Stimulated activated naive B cell treated with anti-CD40 and anti-IgM and Interleukin-4, amounts not matched to agents 10 μg/mL and 1 μg/mL and 100 μg/mL, for 72 hours (primary cell): ENCODE results near the gene ITFG2.
A peak's percentile ranks its signal among the peaks of the same experiment; 100 is the strongest.

Experiments
- ATAC-seq, 2 donors: fragments of 150-1000 bp; cut with Tn5 transposase; replicated peaks; 2 replicates each; pipeline ENCODE4 v1.10.0; 2021; ENCODE audit warnings: moderate library complexity in 1 of 2
- DNase-seq: peaks from one replicate; pipeline ENCODE4 v3.0.0; 2021
- H3K27ac Mint-ChIP-seq: one replicate; pipeline ENCODE4 v1.8.0; 2022; ENCODE audit warnings: mild to moderate bottlenecking, mixed read lengths
- H3K27me3 Mint-ChIP-seq, 2 donors: one replicate each; pipeline ENCODE4 v1.8.0; 2022; ENCODE audit warnings: mixed read lengths in 2 of 2
- H3K36me3 Mint-ChIP-seq, 2 donors: one replicate each; pipeline ENCODE4 v1.8.0; 2022; ENCODE audit warnings: mixed read lengths in 2 of 2, mild to moderate bottlenecking in 1 of 2
- H3K4me1 Mint-ChIP-seq, 2 donors: one replicate each; pipeline ENCODE4 v1.8.0; 2022; ENCODE audit warnings: mixed read lengths in 2 of 2, mild to moderate bottlenecking in 1 of 2
- H3K4me3 Mint-ChIP-seq, 2 donors: one replicate each; pipeline ENCODE4 v1.8.0; 2022; ENCODE audit warnings: mild to moderate bottlenecking in 2 of 2, mixed read lengths in 2 of 2, moderate library complexity in 1 of 2
- H3K9me3 Mint-ChIP-seq, 2 donors: one replicate each; pipeline ENCODE4 v1.8.0; 2022; ENCODE audit warnings: mixed read lengths in 2 of 2, mild to moderate bottlenecking in 1 of 2

The ITFG2 gene

DNA sequence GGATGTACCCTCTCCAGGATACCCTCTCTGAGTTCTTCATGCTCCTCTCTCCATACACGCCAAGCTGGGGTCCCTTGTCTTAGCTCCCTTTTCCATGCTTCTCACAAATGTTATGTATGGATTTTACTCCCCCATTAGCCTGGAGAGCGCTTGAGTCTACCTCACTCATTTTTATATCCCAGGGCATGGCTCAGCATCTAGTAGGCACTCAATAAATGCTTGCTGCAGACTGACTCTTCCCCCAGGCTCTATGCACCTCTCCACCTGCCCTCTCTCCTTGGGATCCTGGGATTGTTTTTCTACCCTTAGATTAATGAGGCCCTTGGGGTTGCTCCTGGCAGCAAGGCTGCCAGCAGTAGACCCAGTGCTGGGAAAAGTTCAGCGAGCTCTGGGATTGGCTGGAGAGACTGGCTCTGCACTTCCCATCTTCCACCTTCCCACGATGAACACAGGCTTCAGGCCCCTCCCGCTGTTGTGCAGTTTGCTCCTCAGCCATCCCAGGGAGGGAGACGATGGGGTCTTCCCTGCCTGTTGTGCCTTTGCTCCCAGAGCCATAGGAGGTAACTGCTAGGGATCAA, 20.2 kb downstream of the ITFG2 start:
- peaks cover 35 to 53% of the 10 kb centered on the region in 2 donors for H3K36me3 Mint-ChIP-seq
- H3K27ac Mint-ChIP-seq: peak overlapping the region; percentile 14
- peaks cover 6 to 11% of the 10 kb centered on the region in 2 donors for H3K4me1 Mint-ChIP-seq
- no peak for DNase-seq
- no peaks in the 10 kb centered on the region for H3K9me3 Mint-ChIP-seq
- no peak overlapping the region for H3K4me3 Mint-ChIP-seq
- ATAC-seq: no peak
- H3K27me3 Mint-ChIP-seq: no peaks in the 10 kb centered on the region

DNA sequence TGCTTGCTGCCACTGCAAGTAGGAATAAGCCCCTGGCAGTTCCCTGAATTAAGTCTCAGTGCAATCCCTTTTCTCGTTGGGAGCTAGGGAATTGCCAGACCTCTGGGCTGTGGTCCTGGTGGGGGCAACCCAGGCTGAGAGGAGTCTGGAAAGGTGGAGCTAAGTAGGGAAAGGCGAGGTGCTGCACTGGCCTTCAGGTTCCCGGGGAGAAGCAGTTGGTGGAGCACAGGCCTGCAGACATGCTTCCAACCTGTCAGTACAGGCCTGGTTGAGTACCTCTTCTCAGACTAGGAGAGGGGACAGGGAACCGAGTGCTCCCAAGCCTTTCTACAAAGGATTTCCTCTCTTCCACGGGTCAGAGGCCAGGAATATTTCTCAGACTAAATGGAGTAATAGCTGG, 20.9 kb downstream of the ITFG2 start:
- ATAC-seq: no peak
- Mint-ChIP-seq H3K4me1 (peaks cover 6 to 11% of the 10 kb centered on the region in 2 donors), H3K4me3 (no peak overlapping the region), H3K27me3 (no peaks in the 10 kb centered on the region), H3K36me3 (peaks cover 37 to 52% of the 10 kb centered on the region in 2 donors), H3K9me3 (no peaks in the 10 kb centered on the region), H3K27ac (no peak overlapping the region)
- no peak for DNase-seq

DNA sequence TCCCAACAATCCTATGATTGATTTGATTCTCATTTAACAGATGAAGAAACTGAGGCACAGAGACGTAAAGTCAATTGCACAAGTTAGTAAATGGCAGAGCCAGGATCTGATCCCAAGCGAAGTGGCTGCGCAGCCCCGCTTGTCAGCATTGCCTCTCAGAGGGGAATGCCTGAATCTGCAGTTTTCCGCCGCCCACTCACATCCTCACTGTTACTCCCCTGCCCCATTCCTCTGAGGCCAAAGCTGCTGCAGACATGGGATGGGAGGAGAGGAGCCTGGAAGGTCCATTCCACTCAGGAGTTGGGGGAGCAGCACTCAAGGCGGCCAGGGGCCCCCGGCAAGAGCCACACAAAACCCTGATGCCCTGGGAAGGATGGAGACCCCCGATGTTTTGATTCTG, 21.3 kb downstream of the ITFG2 start:
- Mint-ChIP-seq H3K4me1 (peaks cover 6 to 11% of the 10 kb centered on the region in 2 donors), H3K27me3 (no peaks in the 10 kb centered on the region), H3K9me3 (no peaks in the 10 kb centered on the region), H3K36me3 (peaks cover 37 to 52% of the 10 kb centered on the region in 2 donors), H3K27ac (peak overlapping the region; percentile 56), H3K4me3 (no peak overlapping the region)
- ATAC-seq (no peak), DNase-seq (no peak)

DNA sequence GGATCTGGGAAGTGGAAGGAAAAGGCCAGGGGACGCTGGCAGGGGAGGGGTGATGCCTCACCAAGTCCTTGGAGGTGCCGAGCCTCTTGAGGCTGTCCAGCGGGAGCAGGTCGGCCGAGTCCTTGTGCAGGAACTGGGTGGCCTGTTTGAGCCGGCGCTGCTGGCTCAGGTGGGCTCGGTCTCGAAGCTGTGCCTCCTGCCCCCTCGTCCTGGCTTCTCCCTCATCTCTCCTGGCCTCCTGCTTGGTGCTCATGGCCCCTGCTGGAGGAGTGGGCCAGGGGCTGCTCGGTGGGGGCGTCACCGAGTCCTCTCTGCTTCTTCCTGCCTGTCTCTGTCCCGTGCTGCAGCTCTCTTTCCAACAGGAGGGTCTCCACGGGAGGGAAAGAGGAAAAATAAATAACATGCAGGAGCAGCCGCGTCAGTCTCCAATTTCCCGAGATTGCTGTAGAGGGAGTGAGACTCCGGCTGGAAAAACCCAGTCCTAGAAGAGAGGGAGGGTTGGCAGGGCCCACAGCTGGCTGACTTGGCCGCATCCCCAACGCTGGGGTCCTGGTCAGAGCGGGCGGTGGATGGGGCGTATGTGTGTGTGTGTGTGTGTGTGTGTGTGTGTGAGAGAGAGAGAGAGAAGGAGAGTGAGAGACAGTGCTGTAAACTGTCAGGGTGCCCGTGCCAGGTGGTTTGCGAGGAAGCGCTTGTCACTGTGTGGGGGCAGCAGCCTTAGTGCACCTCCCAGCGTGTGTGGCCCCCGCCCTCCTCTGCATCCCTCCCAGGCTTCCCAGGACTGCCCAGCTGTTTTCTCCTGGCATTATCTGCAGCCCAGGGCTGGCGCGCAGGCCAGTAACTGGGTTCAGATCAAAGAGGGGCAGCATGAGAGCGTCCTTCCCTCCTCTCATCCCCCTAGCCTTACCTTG, 22.4 kb downstream of the ITFG2 start, which contains the start of gene NRIP2:
NRIP2 (minus strand) TSS at position 455 of the 911 bp plus-strand sequence; CDS start at position 403, 52 bp downstream.
- Mint-ChIP-seq H3K36me3 (peaks cover 37 to 55% of the 10 kb centered on the region in 2 donors), H3K27ac (peak within 1 kb of the TSS; percentile 68), H3K4me1 (peaks cover 6 to 11% of the 10 kb centered on the region in 2 donors), H3K9me3 (no peaks in the 10 kb centered on the region), H3K4me3 (no peak within 1 kb of the TSS), H3K27me3 (no peaks in the 10 kb centered on the region)
- DNase-seq (no peak), ATAC-seq (no peak)

DNA sequence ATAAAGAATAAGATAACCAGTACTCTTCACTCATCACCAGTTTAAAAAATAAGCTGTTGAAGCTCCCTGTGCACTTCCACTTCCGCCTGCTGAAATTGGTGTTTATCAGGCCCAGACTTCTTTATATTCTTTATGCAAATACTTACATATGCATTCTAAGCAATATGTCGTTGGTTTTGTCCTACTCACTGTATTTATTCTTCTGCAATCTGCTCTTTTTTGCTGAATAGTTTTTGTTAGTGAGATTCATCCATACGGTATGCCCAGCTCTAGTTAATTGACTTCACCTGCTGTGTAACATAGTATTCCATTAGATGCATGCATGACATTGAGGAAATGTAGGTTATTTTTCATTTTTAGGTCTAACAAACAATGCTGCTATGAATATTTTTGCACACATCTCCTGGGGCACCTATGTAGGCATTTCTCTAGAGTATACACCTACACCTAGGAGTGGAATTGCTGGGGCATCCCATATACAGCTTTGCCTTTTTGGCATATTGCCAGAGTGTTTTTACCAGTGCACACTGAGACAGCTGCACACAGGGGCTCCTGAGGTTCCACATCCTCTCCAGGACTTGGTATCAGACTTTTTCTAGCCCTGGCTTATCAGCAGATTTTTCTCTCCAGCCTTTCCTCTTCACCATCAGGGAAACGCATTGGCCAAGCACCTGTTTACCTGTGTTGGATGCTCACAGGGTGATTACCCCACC, 23.4 kb downstream of the ITFG2 start:
- peaks cover 41 to 53% of the 10 kb centered on the region in 2 donors for H3K36me3 Mint-ChIP-seq

DNA sequence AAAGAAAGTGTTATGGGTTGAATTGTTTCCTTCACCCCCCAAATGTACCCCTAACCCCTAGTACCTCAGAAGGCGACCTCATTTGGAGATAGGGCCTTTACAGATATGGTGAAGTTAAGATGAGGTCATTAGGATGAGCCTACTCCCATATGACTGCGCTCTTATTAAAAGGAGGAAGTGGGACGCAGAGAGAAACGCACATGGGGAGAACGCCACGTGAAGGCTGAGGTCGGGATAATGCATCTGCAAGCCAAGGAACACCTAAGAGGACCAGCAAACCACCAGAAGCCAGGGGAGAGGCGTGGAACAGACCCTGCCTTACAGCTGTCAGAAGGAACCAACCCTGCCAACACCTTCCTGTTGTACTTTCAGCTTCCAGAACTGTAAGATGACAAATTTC, 24.1 kb downstream of the ITFG2 start:
- H3K27me3 Mint-ChIP-seq: no peaks in the 10 kb centered on the region
- no peak for ATAC-seq
- H3K4me3 Mint-ChIP-seq: no peak overlapping the region
- H3K9me3 Mint-ChIP-seq: no peaks in the 10 kb centered on the region
- no peak overlapping the region for H3K27ac Mint-ChIP-seq
- H3K4me1 Mint-ChIP-seq: peaks cover 6 to 11% of the 10 kb centered on the region in 2 donors
- peaks cover 42 to 54% of the 10 kb centered on the region in 2 donors for H3K36me3 Mint-ChIP-seq
- DNase-seq: no peak

More for the DNA sequence above, 23.4 kb downstream of the ITFG2 start:
- Mint-ChIP-seq H3K4me1 (peaks cover 6 to 11% of the 10 kb centered on the region in 2 donors), H3K9me3 (no peaks in the 10 kb centered on the region), H3K27me3 (no peaks in the 10 kb centered on the region), H3K4me3 (no peak overlapping the region), H3K27ac (peak overlapping the region; percentile 10)
- ATAC-seq (no peak), DNase-seq (no peak)

DNA sequence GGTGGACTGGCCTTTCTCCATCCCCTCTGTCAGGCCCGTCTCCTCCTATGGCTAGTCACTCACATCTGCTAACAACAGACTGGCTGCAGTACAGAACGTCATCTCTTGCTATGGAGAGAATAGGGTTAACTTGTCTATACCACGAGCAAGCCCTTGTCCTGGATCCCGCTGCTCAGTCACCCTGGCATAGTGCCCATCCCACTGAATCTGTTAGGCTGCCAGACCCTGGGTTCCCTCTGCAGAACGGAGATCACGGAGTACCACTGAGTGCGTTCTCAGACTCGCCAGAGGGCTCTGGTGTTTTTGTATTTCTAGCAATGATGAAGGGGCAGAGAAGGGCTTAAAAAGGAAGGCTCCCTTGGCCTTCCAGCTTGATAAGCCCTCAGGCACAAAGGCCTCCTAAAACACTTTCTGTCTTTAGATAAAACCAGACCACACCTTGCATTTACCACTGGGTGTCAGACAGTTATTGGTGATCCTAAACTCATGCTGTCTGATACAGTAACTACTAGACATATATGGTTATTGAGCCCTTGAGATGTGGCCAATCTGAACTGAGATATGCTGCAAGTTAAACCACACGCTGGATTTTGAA, 28.7 kb downstream of the ITFG2 start:
- H3K4me1 Mint-ChIP-seq: no peaks in the 10 kb centered on the region
- no peaks in the 10 kb centered on the region for H3K9me3 Mint-ChIP-seq
- H3K27me3 Mint-ChIP-seq: no peaks in the 10 kb centered on the region
- peaks cover 41 to 45% of the 10 kb centered on the region in 2 donors for H3K36me3 Mint-ChIP-seq
- no peak for ATAC-seq
- H3K4me3 Mint-ChIP-seq: no peak overlapping the region
- H3K27ac Mint-ChIP-seq: peak overlapping the region; percentile 65
- DNase-seq: no peak

DNA sequence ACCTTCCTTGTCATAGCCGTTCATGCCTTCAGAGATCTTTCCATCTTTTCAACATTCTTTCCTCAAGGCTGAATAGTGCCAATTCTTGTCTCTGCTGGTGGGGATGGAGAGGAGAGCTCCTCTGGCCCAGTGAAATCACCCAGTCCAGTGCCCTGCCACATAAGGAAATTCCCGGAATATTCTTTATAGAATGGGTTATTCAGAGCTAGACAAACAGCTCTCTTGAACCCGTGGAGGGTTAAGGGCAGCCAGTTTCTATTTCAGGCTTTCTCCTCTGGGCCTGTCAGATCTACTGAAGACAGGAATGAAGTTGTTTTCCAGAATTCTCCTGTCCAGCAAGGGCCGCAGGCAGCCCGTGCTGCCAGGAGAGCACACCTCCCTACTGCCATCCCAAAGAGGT, 30.5 kb downstream of the ITFG2 start:
- DNase-seq: no peak
- Mint-ChIP-seq H3K27ac (no peak overlapping the region), H3K4me3 (no peak overlapping the region), H3K27me3 (no peaks in the 10 kb centered on the region), H3K4me1 (no peaks in the 10 kb centered on the region), H3K36me3 (peaks cover 35 to 47% of the 10 kb centered on the region in 2 donors), H3K9me3 (no peaks in the 10 kb centered on the region)
- ATAC-seq: no peak

DNA sequence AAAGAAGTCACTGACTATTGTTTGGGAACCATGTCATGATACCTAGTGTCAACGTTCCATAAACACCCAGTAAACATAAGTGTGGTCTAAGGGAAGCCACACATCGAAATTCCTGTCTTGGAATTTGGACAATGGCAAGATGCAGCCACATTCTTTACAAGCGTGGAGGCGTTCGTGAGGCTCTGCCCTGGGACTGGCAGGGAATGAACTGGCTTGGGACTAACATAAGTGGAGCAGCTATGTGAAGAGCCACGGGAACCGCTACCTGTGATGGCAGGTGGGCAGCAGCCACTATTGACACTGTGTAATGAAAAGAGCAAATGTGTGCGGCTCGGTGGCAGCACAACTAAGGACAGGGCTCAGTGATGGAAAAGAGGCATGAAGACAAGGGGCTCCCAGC, 32.3 kb downstream of the ITFG2 start:
- no peak for DNase-seq
- peaks cover 33 to 44% of the 10 kb centered on the region in 2 donors for H3K36me3 Mint-ChIP-seq
- H3K4me3 Mint-ChIP-seq: no peak overlapping the region
- H3K27ac Mint-ChIP-seq: no peak overlapping the region
- H3K9me3 Mint-ChIP-seq: no peaks in the 10 kb centered on the region
- no peak for ATAC-seq
- no peaks in the 10 kb centered on the region for H3K4me1 Mint-ChIP-seq
- H3K27me3 Mint-ChIP-seq: no peaks in the 10 kb centered on the region

DNA sequence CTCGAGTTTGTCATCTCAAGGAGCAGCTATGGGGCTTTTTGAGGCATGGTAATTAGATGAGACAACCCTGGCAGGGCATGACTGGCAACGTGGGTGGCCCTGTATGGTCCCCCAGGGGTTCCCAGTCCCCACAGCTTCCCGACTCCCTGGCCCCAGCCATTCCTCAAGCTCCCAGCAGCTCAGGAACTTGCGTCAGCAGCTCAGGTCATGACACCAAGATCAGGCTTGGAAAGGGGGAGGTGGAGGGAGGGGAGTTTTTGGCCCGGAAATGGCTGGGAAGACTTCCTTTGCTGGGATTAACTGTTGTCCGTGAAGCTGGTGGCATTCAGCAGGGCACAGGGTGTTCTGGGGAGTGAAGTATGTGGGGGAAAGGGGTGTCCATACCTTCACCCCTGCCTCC, 32.8 kb downstream of the ITFG2 start:
- H3K9me3 Mint-ChIP-seq: no peaks in the 10 kb centered on the region
- H3K4me3 Mint-ChIP-seq: no peak overlapping the region
- no peak overlapping the region for H3K27ac Mint-ChIP-seq
- H3K4me1 Mint-ChIP-seq: no peaks in the 10 kb centered on the region
- DNase-seq (no peak), ATAC-seq (no peak)
- no peaks in the 10 kb centered on the region for H3K27me3 Mint-ChIP-seq
- H3K36me3 Mint-ChIP-seq: peaks cover 30 to 41% of the 10 kb centered on the region in 2 donors

DNA sequence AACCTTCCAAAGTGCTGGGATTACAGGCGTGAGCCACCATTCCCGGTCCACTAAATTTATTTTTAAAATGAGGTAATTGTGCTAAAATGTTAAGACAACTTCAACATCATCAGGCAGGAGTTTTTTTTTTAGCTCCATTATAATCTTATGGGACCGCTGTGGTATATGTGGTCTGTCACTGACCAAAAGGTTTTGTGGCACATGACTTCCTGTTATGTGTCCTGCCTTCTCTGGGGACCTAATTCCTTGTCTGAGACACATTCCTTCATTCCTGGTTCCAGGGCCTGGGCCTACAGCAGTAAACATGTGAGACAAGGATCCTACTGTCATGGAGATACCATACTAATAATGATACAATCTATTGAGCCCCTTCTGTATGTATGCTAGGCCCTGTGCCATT, 39.5 kb downstream of the ITFG2 start:
- Mint-ChIP-seq H3K4me3 (no peak overlapping the region), H3K9me3 (no peaks in the 10 kb centered on the region), H3K4me1 (peaks cover 0 to 2% of the 10 kb centered on the region in 2 donors), H3K36me3 (peaks cover 26 to 35% of the 10 kb centered on the region in 2 donors), H3K27ac (no peak overlapping the region), H3K27me3 (no peaks in the 10 kb centered on the region)
- DNase-seq: no peak
- no peak for ATAC-seq

DNA sequence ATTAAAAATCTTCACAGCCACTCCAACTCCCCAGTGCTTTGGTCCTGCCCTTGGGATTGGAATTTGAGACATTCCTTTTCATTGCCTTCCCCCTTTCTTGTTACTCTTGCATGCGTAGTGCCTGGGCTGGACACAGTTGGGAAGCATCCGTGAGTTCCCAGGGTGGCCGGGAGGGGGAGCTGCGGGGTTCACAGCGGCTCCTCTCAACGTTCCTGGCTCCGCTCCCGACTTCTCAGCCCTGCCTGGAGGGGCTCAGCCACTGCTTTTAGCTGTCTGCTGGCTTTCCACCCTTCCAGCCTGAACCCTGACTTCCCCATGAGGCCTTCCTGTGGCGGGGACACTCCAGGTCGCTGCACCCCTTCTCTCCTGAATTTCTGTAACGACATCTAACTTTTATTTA, 41.2 kb downstream of the ITFG2 start:
- Mint-ChIP-seq H3K4me1 (peaks cover 0 to 2% of the 10 kb centered on the region in 2 donors), H3K36me3 (peaks cover 17 to 29% of the 10 kb centered on the region in 2 donors), H3K27me3 (no peaks in the 10 kb centered on the region), H3K27ac (no peak overlapping the region), H3K4me3 (no peak overlapping the region), H3K9me3 (no peaks in the 10 kb centered on the region)
- ATAC-seq (peak; percentile 64 to 73), DNase-seq (peak; percentile 13)

DNA sequence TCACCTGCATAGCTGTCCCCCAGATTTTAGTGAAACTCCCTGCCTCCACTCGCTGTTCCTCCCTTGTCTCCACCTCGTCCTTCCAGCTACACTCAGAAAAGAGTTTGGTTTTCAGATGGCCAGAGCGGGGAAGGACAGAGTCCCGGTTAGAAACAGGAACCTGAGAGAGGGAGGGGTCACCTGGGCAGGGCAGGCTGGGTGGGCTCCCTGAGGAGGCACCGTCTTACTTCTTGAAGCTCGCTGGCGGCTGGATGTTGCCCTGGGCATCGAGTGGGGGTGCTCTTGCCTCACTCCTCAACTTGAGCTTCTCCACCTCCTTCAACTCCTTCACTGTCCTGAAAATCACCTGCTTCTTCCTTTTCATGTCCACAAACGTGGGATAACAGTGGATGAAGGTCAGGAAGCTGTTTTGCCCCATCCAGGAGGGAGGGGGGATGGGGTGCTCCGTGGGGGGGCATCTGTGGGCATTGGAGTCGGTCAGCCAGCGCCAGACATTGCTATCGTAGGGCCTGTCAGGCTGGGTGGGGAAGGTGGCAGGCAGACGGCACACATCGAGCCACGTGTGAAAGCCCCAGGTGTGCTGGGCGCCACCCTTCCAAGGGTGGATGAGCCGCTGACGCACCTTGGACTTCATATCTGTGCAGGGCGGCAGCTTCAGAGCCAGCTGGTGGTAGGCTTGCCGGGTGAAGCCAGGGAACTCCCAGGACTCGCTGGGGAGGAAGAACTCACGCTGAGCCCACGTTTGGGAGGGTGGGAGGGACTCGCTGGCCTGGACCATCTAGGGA, 42.4 kb downstream of the ITFG2 start:
- H3K27me3 Mint-ChIP-seq: no peaks in the 10 kb centered on the region

More for the DNA sequence above, 42.4 kb downstream of the ITFG2 start:
- H3K27ac Mint-ChIP-seq: no peak overlapping the region
- no peak overlapping the region for H3K4me3 Mint-ChIP-seq
- no peak for ATAC-seq
- no peaks in the 10 kb centered on the region for H3K9me3 Mint-ChIP-seq
- peaks cover 0 to 2% of the 10 kb centered on the region in 2 donors for H3K4me1 Mint-ChIP-seq
- no peak for DNase-seq
- peaks cover 15 to 29% of the 10 kb centered on the region in 2 donors for H3K36me3 Mint-ChIP-seq
